OCI-LY1 (cell line): Measurements from ENCODE around the gene NABP2.
"Not testable (repeated sequence)": the region's sequence is repeated elsewhere in the genome, so short reads cannot be mapped to it uniquely, and the experiment has no call there.

Experiments
- H2AFZ ChIP-seq: fragments of 200-600 bp; sonication (generic), shearing (Covaris generic); 2 replicates; pipeline ENCODE4 v1.6.0; 2014; ENCODE audit warnings: antibody characterized with exemption, mild to moderate bottlenecking, low read length
- H3F3A ChIP-seq: fragments of 200-600 bp; sonication (generic), shearing (Covaris generic); 2 replicates; pipeline ENCODE4 v1.6.0; 2014; ENCODE audit warnings: mild to moderate bottlenecking, antibody characterized with exemption, low read length, moderate library complexity; ENCODE audit not compliant: insufficient read depth
- H3K27ac ChIP-seq: fragments of 200-600 bp; sonication (generic); 2 replicates; pipeline ENCODE4 v1.5.1; 2014; ENCODE audit warnings: low read length, mixed run types, mild to moderate bottlenecking, low read depth; ENCODE audit not compliant: poor library complexity, severe bottlenecking
- H3K27me3 ChIP-seq: fragments of 200-600 bp; sonication (generic); 2 replicates; pipeline ENCODE4 v1.6.0; 2014; ENCODE audit warnings: antibody characterized with exemption, mild to moderate bottlenecking, low read length, moderate library complexity; ENCODE audit not compliant: insufficient read depth
- H3K36me3 ChIP-seq: fragments of 200-600 bp; sonication (generic); 2 replicates; pipeline ENCODE4 v1.6.1; 2014; ENCODE audit warnings: mild to moderate bottlenecking, antibody characterized with exemption, low read length, moderate library complexity, mixed read lengths; ENCODE audit not compliant: insufficient read depth
- H3K4me1 ChIP-seq: fragments of 200-600 bp; sonication (generic); 2 replicates; pipeline ENCODE4 v1.5.1; 2014; ENCODE audit warnings: mild to moderate bottlenecking, low read length, moderate library complexity; ENCODE audit not compliant: insufficient read depth, severe bottlenecking
- H3K4me2 ChIP-seq: fragments of 200-600 bp; sonication (generic), shearing (Covaris generic); 2 replicates; pipeline ENCODE4 v1.6.1; 2014; ENCODE audit warnings: low read length
- H3K4me3 ChIP-seq: fragments of 200-600 bp; sonication (generic); 2 replicates; pipeline ENCODE4 v1.5.1; 2014; ENCODE audit warnings: low read length, low read depth, mild to moderate bottlenecking, mixed read lengths; ENCODE audit not compliant: poor library complexity, severe bottlenecking
- H3K79me2 ChIP-seq: fragments of 200-600 bp; shearing (Covaris generic); 2 replicates; pipeline ENCODE4 v1.6.1; 2016; ENCODE audit warnings: mixed run types, low read length, mixed read lengths; ENCODE audit not compliant: insufficient read depth
- H3K9ac ChIP-seq: fragments of 200-600 bp; sonication (generic), shearing (Covaris generic); 2 replicates; pipeline ENCODE4 v1.6.1; 2014; ENCODE audit warnings: mild to moderate bottlenecking, low read length, mixed read lengths
- H3K9me2 ChIP-seq: fragments of 200-600 bp; sonication (generic), shearing (Covaris generic); 2 replicates; pipeline ENCODE4 v1.6.1; 2014; ENCODE audit warnings: low read depth, mild to moderate bottlenecking, low read length, mixed read lengths
- H3K9me3 ChIP-seq: fragments of 200-600 bp; shearing (Covaris generic); 2 replicates; pipeline ENCODE4 v1.6.1; 2014; ENCODE audit warnings: low read length, mixed read lengths
- H4K20me1 ChIP-seq: fragments of 200-600 bp; sonication (generic), shearing (Covaris generic); 2 replicates; pipeline ENCODE4 v1.6.0; 2016; ENCODE audit warnings: mild to moderate bottlenecking, low read length; ENCODE audit not compliant: insufficient read depth
- CTCF ChIP-seq: fragments of 200-600 bp; sonication (generic), shearing (Covaris generic); IDR thresholded peaks from 2 replicates; pipeline ENCODE4 v1.5.1; 2017; ENCODE audit warnings: mild to moderate bottlenecking, antibody characterized with exemption, low read length, moderate library complexity, mixed read lengths
- EZH2 ChIP-seq: fragments of 200-600 bp; sonication (generic), shearing (Covaris generic); IDR thresholded peaks from 2 replicates; pipeline ENCODE4 v1.8.0; 2017; ENCODE audit warnings: borderline replicate concordance, mixed run types, mild to moderate bottlenecking, antibody characterized with exemption, low read length, moderate library complexity, mixed read lengths

Gene NABP2

GRCh38 chr12:56193025-56193578 lies 31.0 kb upstream of the NABP2 start:
- Histone ChIP-seq H3F3A (peaks cover 9% of the 10 kb centered on the region; the same call in 1 of the 2 replicates), H4K20me1 (no peaks in the 10 kb centered on the region), H3K4me3 (no peak overlapping the region), H3K4me2 (no peak overlapping the region), H3K36me3 (no peaks in the 10 kb centered on the region), H3K4me1 (peaks cover 23% of the 10 kb centered on the region), H3K27ac (no peak overlapping the region), H3K9me3 (no peaks in the 10 kb centered on the region), H3K79me2 (peaks cover 8% of the 10 kb centered on the region), H3K9ac (no peak overlapping the region), H3K9me2 (no peaks in the 10 kb centered on the region), H2AFZ (peak overlapping the region; percentile 23; the same call in 1 of the 2 replicates), H3K27me3 (no peaks in the 10 kb centered on the region)
- TF ChIP-seq CTCF, result peak; percentile 90
- no peak for TF ChIP-seq EZH2

DNA sequence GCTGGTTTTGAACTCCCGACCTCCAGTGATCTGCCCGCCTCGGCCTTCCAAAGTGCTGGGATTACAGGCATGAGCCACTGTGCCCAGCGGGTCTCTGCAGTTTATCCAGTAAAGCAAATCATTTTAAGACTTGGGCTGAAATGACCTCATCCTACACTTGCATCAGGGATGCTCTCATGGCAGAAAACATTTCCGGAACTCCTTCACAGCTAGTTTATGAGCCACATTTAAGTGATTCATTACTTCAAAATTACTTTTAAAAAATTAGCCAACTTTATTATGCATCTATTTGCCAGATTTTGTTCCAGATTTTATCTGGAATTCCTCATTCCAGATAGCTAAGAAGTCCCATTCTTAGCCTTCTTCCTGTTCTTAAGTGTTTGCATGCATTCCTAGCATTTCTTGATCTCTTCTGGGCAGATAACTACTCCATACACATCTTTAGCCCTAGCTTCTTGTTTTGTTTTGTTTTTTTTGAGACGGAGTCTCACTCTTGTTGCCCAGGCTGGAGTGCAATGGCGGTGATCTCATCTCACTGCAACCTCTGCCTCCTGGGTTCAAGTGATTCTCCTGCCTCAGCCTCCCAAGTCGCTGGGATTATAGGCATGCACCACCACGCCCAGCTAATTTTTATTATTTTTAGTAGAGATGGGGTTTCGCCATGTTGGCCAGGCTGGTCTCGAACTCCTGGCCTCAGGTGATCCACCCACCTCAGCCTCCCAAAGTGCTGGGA lies 27.2 kb upstream of the NABP2 start:
- H3K9me2 ChIP-seq, H3K9me3 ChIP-seq, H3K79me2 ChIP-seq, H4K20me1 ChIP-seq, H3K4me3 ChIP-seq, H2AFZ ChIP-seq, H3K9ac ChIP-seq, H3K36me3 ChIP-seq, H3F3A ChIP-seq, H3K4me1 ChIP-seq, H3K27me3 ChIP-seq, H3K27ac ChIP-seq, H3K4me2 ChIP-seq: not testable (repeated sequence)

- no peak overlapping the region for H3K4me3 ChIP-seq
- H3K9me2 ChIP-seq, result no peaks in the 10 kb centered on the region
- H3F3A ChIP-seq, result no peaks in the 10 kb centered on the region
- H3K79me2 ChIP-seq, result no peaks in the 10 kb centered on the region
- no peaks in the 10 kb centered on the region for H3K9me3 ChIP-seq
- H3K4me2 ChIP-seq, result no peak overlapping the region
- H4K20me1 ChIP-seq, result no peaks in the 10 kb centered on the region
- peaks cover 7% of the 10 kb centered on the region for H3K4me1 ChIP-seq
- TF ChIP-seq EZH2, result no peak
- TF ChIP-seq CTCF, result no peak
- H3K27me3 ChIP-seq, result no peaks in the 10 kb centered on the region
- no peaks in the 10 kb centered on the region; the same call in 1 of the 2 replicates for H3K36me3 ChIP-seq
- no peak overlapping the region for H3K9ac ChIP-seq
- H2AFZ ChIP-seq, result no peak overlapping the region
- H3K27ac ChIP-seq, result no peak overlapping the region
These were observed 26.1 kb upstream of the NABP2 start for GRCh38 chr12:56197921-56198635.
